T-helper 2 cell treated with Interferon-gamma antibody and Interleukin-4, amounts not matched to agents 5 μg/mL and 100 μg/mL, for 36 hours (primary cell): Measurements from ENCODE around the gene MAP7.

Experiments
- DNase-seq: peaks from one replicate; pipeline ENCODE4 v3.0.0; 2021; ENCODE audit warnings: low spot score
- H3K27ac Mint-ChIP-seq: one replicate; pipeline ENCODE4 v1.8.0; 2021; ENCODE audit warnings: mild to moderate bottlenecking, mixed read lengths
- H3K27me3 Mint-ChIP-seq: one replicate; pipeline ENCODE4 v1.8.0; 2021; ENCODE audit warnings: low read depth, mixed read lengths
- H3K36me3 Mint-ChIP-seq: one replicate; pipeline ENCODE4 v1.8.0; 2021; ENCODE audit warnings: low read depth, mixed read lengths
- H3K4me1 Mint-ChIP-seq: one replicate; pipeline ENCODE4 v1.8.0; 2021; ENCODE audit warnings: low read depth, mixed read lengths
- H3K4me3 Mint-ChIP-seq: one replicate; pipeline ENCODE4 v1.8.0; 2022; ENCODE audit warnings: mild to moderate bottlenecking, moderate library complexity, mixed read lengths
- H3K9me3 Mint-ChIP-seq: one replicate; pipeline ENCODE4 v1.8.0; 2021; ENCODE audit warnings: mixed read lengths

Gene MAP7

DNA sequence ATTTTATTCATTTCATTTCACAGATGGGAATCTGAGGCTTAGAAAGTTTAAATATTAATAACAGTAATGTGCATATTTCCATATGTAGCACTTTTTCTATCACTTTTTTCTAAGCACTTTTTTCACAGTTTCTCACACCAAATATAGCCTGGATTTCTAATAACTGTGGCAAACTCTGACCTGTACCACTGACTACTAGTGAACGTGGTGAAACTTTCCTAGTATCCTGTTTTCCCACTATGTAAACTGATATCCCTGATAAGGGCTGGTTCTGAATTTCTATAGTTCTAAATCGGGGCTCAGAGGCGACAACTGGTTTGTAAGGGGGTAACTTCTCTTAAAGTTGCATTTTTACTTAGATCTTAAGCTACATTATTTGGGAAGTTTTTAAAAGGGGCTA, 32.6 kb downstream of the MAP7 start:
- no peaks in the 10 kb centered on the region for H3K9me3 Mint-ChIP-seq
- H3K27ac Mint-ChIP-seq = no peak overlapping the region
- no peak overlapping the region for H3K4me3 Mint-ChIP-seq
- peaks cover 19% of the 10 kb centered on the region for H3K27me3 Mint-ChIP-seq
- no peaks in the 10 kb centered on the region for H3K4me1 Mint-ChIP-seq
- DNase-seq = no peak
- H3K36me3 Mint-ChIP-seq = no peaks in the 10 kb centered on the region

DNA sequence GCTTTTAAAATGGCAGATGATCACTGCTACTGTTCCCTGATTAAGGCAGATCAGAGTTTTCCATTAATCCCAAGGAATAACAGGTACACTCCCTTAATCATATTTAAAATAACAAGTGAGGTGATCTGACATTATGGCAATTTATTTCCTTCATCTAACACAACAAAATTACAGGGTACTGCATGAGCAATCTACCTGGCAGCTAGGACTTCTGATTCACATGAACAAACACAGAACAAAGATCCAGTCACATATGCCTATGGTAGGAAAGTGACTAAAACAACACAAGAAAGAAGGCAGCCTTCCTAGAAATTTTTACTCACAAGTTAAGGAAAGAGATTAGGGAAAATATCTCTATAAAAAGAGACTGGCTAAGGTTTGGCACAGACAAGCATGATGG, 33.2 kb downstream of the MAP7 start:
- H3K27ac Mint-ChIP-seq = no peak overlapping the region
- H3K4me3 Mint-ChIP-seq = no peak overlapping the region
- H3K36me3 Mint-ChIP-seq = no peaks in the 10 kb centered on the region
- no peaks in the 10 kb centered on the region for H3K9me3 Mint-ChIP-seq
- DNase-seq = no peak
- no peaks in the 10 kb centered on the region for H3K4me1 Mint-ChIP-seq
- peaks cover 19% of the 10 kb centered on the region for H3K27me3 Mint-ChIP-seq

- H3K4me1 Mint-ChIP-seq = peaks cover 4% of the 10 kb centered on the region
- no peak overlapping the region for H3K4me3 Mint-ChIP-seq
- no peaks in the 10 kb centered on the region for H3K9me3 Mint-ChIP-seq
Observed at GRCh38 chr6:136514591-136514990, 35.6 kb downstream of the MAP7 start.

GRCh38 chr6:136511926-136512325, 38.3 kb downstream of the MAP7 start:
- no peak overlapping the region for H3K4me3 Mint-ChIP-seq
- peaks cover 6% of the 10 kb centered on the region for H3K4me1 Mint-ChIP-seq
- no peak for DNase-seq
- no peak overlapping the region for H3K27ac Mint-ChIP-seq
- H3K36me3 Mint-ChIP-seq = no peaks in the 10 kb centered on the region
- peaks cover under 1% of the 10 kb centered on the region for H3K27me3 Mint-ChIP-seq
- no peaks in the 10 kb centered on the region for H3K9me3 Mint-ChIP-seq

More at GRCh38 chr6:136514591-136514990, 35.6 kb downstream of the MAP7 start:
- no peak overlapping the region for H3K27ac Mint-ChIP-seq
- DNase-seq = no peak
- H3K36me3 Mint-ChIP-seq = no peaks in the 10 kb centered on the region
- H3K27me3 Mint-ChIP-seq = peaks cover 7% of the 10 kb centered on the region

DNA sequence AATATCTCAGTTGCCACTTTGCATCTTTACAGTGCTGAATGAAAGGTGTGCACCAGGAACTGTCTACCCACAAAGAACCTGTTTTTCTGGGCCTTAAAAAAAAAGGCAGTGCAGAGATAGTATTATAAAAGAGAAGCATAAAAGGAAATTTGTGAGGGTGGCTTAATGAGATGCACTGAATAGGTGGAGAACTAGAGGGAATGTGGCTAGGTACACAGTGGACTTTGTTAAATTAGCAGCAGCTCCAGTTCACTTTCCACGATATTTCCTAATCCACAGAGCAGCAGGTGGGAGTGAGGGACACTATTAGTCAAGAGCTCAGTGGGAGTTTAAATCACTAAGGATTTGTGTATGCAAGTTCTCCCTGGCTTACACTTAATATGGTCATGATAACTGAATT, 38.8 kb downstream of the MAP7 start:
- H3K4me1 Mint-ChIP-seq = peaks cover 6% of the 10 kb centered on the region
- no peak overlapping the region for H3K4me3 Mint-ChIP-seq
- H3K36me3 Mint-ChIP-seq = no peaks in the 10 kb centered on the region
- DNase-seq = no peak
- H3K27me3 Mint-ChIP-seq = no peaks in the 10 kb centered on the region
- no peaks in the 10 kb centered on the region for H3K9me3 Mint-ChIP-seq
- no peak overlapping the region for H3K27ac Mint-ChIP-seq

GRCh38 chr6:136510782-136511181, 39.4 kb downstream of the MAP7 start:
- Mint-ChIP-seq H3K27ac (no peak overlapping the region), H3K4me3 (no peak overlapping the region), H3K27me3 (peaks cover 2% of the 10 kb centered on the region), H3K4me1 (peaks cover 6% of the 10 kb centered on the region), H3K9me3 (no peaks in the 10 kb centered on the region), H3K36me3 (no peaks in the 10 kb centered on the region)
- peak; percentile 30 for DNase-seq

- Mint-ChIP-seq H3K27ac (no peak overlapping the region), H3K4me1 (peaks cover 6% of the 10 kb centered on the region), H3K36me3 (no peaks in the 10 kb centered on the region), H3K9me3 (no peaks in the 10 kb centered on the region), H3K4me3 (no peak overlapping the region), H3K27me3 (peaks cover 2% of the 10 kb centered on the region)
- peak; percentile 18 for DNase-seq
Observed at GRCh38 chr6:136510299-136510698, 39.9 kb downstream of the MAP7 start.

DNA sequence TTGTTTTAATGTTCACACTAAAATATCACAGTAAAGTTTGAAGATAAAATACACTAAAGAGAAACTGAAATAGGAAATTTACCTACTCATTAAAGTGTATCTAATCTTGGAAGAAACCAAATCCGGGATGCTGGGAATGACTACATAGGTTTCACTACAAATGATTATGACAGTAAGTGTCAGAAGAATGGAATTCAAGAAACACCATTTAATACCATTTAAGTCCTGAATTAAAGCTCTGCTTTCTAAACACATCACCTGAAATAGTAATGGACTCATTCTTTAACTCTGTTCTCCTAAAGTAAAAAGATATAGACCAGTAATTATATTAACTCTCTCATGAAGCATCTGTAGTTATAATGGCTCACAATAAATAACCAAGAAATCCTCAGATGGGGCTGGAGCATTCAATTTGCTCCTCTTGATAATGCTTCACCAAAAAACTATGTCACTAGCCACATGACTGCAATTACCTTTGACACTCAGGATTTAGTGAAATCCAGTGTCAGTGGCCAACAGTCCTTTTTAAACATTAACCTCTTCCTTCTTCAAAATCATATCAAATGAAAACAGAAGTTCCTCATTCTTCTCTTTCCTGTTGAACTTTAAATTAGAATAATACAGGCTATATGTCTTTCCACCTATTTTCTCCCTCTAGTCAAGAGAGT, 41.4 kb downstream of the MAP7 start:
- Mint-ChIP-seq H3K9me3 (no peaks in the 10 kb centered on the region), H3K4me1 (peaks cover 6% of the 10 kb centered on the region), H3K27ac (no peak overlapping the region), H3K36me3 (no peaks in the 10 kb centered on the region), H3K27me3 (peaks cover 2% of the 10 kb centered on the region), H3K4me3 (no peak overlapping the region)
- DNase-seq = no peak

DNA sequence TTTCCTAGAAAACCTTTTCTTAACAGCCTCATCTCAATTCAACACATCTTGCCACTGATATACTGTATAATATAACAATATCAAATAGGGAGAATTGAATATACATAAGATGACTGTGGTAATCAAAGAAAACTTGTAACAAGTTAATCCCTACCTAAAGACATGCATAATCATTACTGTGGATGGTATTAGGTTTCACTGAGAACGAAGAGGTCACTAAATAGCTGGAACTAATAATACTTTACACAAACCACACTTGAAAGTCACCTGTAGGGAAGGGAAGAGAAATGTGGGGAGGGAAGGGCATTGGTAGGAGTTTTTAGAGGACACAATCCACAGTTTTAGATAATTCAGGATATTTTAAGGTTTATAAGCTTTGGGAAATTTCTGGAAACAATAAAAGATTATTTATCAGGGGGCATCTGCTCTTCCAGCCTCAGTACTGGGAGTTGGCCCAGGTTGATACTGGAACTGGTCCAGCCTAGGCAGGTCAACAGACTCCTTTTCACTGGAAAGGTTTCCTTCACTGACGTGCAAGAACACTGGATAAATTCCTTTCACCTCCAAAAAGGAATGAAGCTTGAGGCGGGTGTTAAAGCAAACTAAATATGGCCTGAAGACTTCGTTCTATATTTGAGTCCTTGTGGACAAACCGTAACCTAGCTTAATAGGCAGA, 44.0 kb downstream of the MAP7 start:
- peaks cover 2% of the 10 kb centered on the region for H3K27me3 Mint-ChIP-seq
- peaks cover 6% of the 10 kb centered on the region for H3K4me1 Mint-ChIP-seq
- no peaks in the 10 kb centered on the region for H3K36me3 Mint-ChIP-seq
- no peak for DNase-seq
- no peak overlapping the region for H3K4me3 Mint-ChIP-seq
- no peaks in the 10 kb centered on the region for H3K9me3 Mint-ChIP-seq
- no peak overlapping the region for H3K27ac Mint-ChIP-seq

- Mint-ChIP-seq H3K36me3 (no peaks in the 10 kb centered on the region), H3K27me3 (peaks cover 2% of the 10 kb centered on the region), H3K9me3 (no peaks in the 10 kb centered on the region), H3K4me1 (no peaks in the 10 kb centered on the region), H3K4me3 (no peak overlapping the region), H3K27ac (no peak overlapping the region)
- no peak for DNase-seq
Observed at GRCh38 chr6:136503303-136504029, 46.8 kb downstream of the MAP7 start.

DNA sequence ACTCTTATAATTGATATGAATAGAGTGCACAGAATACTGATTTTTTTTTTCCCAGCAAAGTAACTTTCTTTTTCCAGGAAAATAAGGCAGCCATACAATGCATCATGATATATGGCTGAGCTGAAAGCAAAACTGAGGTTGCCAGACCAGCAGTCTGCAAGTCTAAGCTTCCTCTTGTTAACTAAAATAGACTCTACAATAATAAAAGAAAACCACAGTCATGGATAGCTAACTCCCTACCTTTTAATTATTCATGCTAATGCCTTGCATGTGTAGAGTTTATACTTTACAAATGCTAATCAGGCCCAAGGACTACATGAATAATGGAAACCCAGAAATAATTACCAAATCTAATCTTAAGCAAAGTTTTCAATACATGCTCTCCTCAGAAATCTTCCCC, 47.4 kb downstream of the MAP7 start:
- Mint-ChIP-seq H3K27me3 (peaks cover 2% of the 10 kb centered on the region), H3K4me3 (no peak overlapping the region), H3K4me1 (no peaks in the 10 kb centered on the region), H3K9me3 (no peaks in the 10 kb centered on the region), H3K27ac (no peak overlapping the region), H3K36me3 (no peaks in the 10 kb centered on the region)
- no peak for DNase-seq

DNA sequence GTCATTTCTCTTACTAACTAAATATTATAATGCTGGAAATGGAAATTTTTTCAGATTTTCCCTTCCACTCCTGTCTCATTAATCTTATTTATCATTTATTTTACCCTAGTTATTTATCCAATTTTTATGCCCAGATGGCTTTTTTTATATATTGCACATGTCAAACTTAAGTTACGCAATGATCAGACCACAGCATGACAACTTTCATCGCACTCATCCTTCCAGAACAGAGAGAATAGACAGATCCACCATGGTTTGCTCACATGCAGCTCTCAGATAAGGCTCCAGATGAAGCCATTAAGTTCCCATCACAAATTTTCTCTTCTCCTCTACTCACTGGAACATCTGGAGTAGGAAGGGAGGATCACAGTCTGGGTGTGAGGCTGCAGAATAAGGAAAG, 48.7 kb downstream of the MAP7 start:
- Mint-ChIP-seq H3K36me3 (no peaks in the 10 kb centered on the region), H3K9me3 (no peaks in the 10 kb centered on the region), H3K4me3 (no peak overlapping the region), H3K4me1 (no peaks in the 10 kb centered on the region), H3K27me3 (peaks cover 2% of the 10 kb centered on the region), H3K27ac (no peak overlapping the region)
- no peak for DNase-seq

- no peak for DNase-seq
- H3K27ac Mint-ChIP-seq = no peak overlapping the region
- no peaks in the 10 kb centered on the region for H3K36me3 Mint-ChIP-seq
- no peaks in the 10 kb centered on the region for H3K4me1 Mint-ChIP-seq
- H3K9me3 Mint-ChIP-seq = no peaks in the 10 kb centered on the region
- peaks cover 4% of the 10 kb centered on the region for H3K27me3 Mint-ChIP-seq
- no peak overlapping the region for H3K4me3 Mint-ChIP-seq
Observed at GRCh38 chr6:136501096-136501495, 49.1 kb downstream of the MAP7 start.

DNA sequence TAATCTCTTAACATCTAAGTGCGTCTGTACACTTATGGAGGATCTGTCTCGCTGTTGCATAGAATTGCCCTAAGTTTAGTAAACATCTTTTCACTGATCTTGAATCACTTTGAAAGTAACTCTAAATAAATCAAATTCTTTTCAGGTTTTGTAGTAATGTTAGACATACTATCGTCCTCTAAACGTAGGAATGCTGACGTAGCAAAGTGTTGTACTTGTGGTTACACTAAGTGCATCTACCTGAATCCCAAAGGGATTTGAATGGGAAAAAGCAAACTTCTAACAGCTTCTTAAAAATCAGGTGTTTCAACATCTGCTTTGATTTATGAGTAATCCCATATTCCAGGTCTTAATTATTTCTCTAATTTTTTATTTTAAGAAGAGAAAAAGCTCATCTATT, 49.8 kb downstream of the MAP7 start:
- Mint-ChIP-seq H3K36me3 (no peaks in the 10 kb centered on the region), H3K4me3 (no peak overlapping the region), H3K27ac (no peak overlapping the region), H3K9me3 (no peaks in the 10 kb centered on the region), H3K4me1 (no peaks in the 10 kb centered on the region), H3K27me3 (peaks cover 3% of the 10 kb centered on the region)
- DNase-seq = no peak
